Nephron progenitor cell (in vitro differentiated cells): ENCODE measurements around the gene SLC35B2.

Experiments used
- DNase-seq: peaks from one replicate; pipeline ENCODE4 v3.0.0; 2021
- H3K27ac Mint-ChIP-seq: 2 replicates; pipeline ENCODE4 v1.8.0; 2021; ENCODE audit warnings: mild to moderate bottlenecking, moderate library complexity, mixed read lengths
- H3K27me3 Mint-ChIP-seq: 2 replicates; pipeline ENCODE4 v1.8.0; 2021; ENCODE audit warnings: mild to moderate bottlenecking, low read depth, mixed read lengths; ENCODE audit not compliant: poor library complexity
- H3K36me3 Mint-ChIP-seq: 2 replicates; pipeline ENCODE4 v1.8.0; 2021; ENCODE audit warnings: low read depth, mixed read lengths
- H3K4me1 Mint-ChIP-seq: 2 replicates; pipeline ENCODE4 v1.8.0; 2021; ENCODE audit warnings: mixed read lengths
- H3K4me3 Mint-ChIP-seq: 2 replicates; pipeline ENCODE4 v1.8.0; 2021; ENCODE audit warnings: mild to moderate bottlenecking, moderate library complexity, mixed read lengths
- H3K9me3 Mint-ChIP-seq: 2 replicates; pipeline ENCODE4 v1.8.0; 2021; ENCODE audit warnings: mild to moderate bottlenecking, moderate library complexity, mixed read lengths
- TF ChIP-seq, protein P1 (sequence below): fragments of 200-600 bp; sonication (generic); IDR thresholded peaks from 2 replicates; pipeline ENCODE4 v1.5.0; 2021; ENCODE audit warnings: antibody characterized with exemption

SLC35B2 gene

DNA sequence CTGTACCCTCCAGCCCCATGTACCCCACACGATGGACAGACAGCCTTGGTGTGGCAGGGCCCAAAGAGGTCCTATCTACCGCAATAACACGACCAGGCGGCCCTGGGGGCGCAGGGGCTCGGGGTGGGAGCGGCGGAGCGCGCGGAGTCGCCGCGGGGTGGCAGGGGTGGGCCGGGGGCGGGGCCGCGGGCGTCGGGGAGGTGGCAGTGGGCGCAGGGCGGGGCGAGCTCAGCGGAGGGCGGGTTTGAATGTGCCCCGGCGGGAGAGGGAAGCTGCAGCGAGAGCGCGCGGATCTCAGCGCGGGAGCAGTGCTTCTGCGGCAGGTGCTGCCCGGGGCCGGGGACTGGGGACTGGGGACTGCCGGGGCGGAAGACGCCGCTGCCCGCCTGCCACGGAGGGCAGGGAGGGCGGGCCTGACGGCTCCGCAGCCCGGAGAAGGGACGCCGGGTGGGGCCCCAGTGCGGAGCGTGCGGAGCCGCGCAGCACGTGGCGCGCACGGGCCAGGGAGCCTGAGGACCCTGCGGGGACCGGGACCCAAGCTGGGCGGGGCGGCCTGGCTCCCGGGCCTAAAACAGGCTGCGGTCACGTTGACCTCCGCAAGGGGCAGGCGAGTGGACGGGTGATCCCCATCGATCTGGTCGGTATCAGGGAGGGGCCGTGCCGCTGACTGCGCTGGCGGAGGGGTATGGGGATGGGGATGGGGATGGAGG, 33.9 kb downstream of the SLC35B2 start, which contains the start of gene SLC29A1:
Gene SLC29A1 (plus strand): TSS at position 277 of the 710 bp plus-strand sequence. CDS start 3,719 bp downstream, outside the sequence.
- no peaks in the 10 kb centered on the region for H3K36me3 Mint-ChIP-seq
- peaks cover 67% of the 10 kb centered on the region for H3K4me1 Mint-ChIP-seq
- no peaks in the 10 kb centered on the region for H3K27me3 Mint-ChIP-seq
- TF ChIP-seq, protein P1, sequence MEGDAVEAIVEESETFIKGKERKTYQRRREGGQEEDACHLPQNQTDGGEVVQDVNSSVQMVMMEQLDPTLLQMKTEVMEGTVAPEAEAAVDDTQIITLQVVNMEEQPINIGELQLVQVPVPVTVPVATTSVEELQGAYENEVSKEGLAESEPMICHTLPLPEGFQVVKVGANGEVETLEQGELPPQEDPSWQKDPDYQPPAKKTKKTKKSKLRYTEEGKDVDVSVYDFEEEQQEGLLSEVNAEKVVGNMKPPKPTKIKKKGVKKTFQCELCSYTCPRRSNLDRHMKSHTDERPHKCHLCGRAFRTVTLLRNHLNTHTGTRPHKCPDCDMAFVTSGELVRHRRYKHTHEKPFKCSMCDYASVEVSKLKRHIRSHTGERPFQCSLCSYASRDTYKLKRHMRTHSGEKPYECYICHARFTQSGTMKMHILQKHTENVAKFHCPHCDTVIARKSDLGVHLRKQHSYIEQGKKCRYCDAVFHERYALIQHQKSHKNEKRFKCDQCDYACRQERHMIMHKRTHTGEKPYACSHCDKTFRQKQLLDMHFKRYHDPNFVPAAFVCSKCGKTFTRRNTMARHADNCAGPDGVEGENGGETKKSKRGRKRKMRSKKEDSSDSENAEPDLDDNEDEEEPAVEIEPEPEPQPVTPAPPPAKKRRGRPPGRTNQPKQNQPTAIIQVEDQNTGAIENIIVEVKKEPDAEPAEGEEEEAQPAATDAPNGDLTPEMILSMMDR, result peak; percentile 33
- DNase-seq, result peak; percentile 86
- peak within 1 kb of the TSS; percentile 84 for H3K4me3 Mint-ChIP-seq
- H3K9me3 Mint-ChIP-seq, result no peaks in the 10 kb centered on the region
- H3K27ac Mint-ChIP-seq, result no peak within 1 kb of the TSS

DNA sequence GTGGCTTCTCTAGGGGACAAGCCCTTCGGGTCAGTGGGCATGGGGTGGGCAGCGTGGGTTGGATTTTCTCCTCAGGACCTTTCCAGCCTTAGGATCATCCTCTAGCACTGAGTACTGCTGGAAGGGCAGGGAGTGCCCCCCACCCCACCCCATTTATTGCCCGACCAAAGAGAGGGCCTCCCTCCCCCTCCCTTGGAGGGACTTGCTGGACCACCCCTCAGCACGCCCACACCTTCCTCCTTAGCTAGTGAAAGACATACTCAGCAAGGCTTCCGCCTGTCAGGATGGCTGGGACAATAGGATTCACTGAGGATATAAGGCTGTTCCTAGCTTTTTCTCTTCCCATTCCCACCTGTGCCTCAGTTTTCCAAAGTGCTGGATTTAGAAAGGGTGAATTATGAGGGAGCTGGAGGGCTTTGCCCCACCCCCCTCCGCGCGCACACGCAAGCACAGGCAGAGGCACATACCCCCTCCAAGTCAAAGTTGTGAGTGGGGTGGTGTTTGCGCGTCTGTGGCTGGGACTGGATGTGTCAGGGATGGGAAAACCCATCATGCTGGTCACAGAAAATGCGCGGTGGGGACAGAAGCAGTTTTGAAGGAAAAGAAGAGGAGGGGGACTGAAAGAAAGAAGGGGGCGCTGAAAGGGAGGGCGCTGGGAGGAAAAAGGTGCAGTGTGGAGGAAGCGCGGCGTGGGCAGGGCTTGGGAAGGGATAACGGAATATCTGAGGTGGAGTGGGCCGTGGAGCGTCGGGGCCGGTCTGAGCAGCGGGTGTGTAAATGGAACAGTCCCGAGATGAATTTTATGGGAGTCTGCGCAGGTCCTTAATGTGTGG, 34.6 kb downstream of the SLC35B2 start:
- peaks cover 67% of the 10 kb centered on the region for H3K4me1 Mint-ChIP-seq
- TF ChIP-seq, protein P1, result no peak
- no peaks in the 10 kb centered on the region for H3K9me3 Mint-ChIP-seq
- H3K27ac Mint-ChIP-seq, result no peak overlapping the region
- H3K27me3 Mint-ChIP-seq, result no peaks in the 10 kb centered on the region
- peak overlapping the region; percentile 76 for H3K4me3 Mint-ChIP-seq
- H3K36me3 Mint-ChIP-seq, result no peaks in the 10 kb centered on the region
- DNase-seq, result no peak

DNA sequence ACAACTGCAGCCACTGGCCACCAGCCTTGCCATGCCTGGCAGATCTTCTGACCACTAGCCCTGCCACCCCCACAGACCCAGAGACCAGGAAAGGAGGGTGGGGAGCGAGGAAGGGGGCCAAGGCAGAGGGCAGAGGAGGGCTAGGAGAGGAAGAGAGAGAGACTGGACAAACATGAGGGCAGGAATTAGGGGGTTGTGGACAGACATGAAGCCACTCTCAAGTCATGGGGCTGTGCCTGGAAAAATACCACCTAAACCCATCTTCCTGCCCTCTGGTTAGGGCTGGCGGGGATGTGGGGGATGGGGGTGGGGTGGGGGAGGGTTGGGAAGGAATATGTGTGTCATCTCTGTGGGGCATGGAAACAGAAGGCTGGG, 35.4 kb downstream of the SLC35B2 start:
- TF ChIP-seq, protein P1, result no peak
- Mint-ChIP-seq H3K9me3 (no peaks in the 10 kb centered on the region), H3K36me3 (no peaks in the 10 kb centered on the region), H3K27me3 (no peaks in the 10 kb centered on the region), H3K4me1 (peaks cover 67% of the 10 kb centered on the region), H3K4me3 (no peak overlapping the region), H3K27ac (no peak overlapping the region)
- no peak for DNase-seq

DNA sequence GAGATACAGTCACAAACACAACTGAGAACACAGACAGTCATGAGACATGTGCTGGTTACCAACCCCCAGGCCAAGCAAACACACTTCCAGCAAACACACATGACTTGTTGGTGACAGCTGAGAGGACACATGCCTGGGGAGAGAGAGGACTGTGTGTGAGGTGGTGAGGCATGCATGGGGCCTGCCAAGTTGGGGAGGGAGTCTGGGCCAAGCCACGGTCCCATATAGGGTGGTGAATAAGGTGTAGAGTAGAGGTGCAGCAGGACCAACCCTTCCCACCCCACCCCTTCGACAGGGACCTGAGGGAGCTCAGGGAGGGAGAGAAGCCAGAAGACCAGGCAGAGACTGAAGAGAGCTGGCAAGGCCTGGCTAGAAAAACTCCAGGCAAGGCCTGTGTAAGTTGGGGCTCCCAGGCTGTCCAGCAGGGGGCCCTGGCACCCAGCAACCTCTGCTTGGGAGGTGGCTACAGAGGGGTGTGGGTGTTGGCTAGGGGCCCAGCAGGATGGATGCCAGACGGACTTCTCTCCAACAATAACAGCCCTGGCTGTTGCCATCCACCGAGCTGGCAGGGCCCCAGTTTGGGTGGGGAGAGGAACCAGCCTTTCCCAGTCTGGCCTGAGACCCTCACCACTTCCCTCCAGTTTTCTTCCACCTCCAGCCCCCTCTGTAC, 35.9 kb downstream of the SLC35B2 start:
- no peaks in the 10 kb centered on the region for H3K36me3 Mint-ChIP-seq
- H3K4me3 Mint-ChIP-seq, result peak overlapping the region; percentile 69
- TF ChIP-seq, protein P1, result peak; percentile 67
- no peak overlapping the region for H3K27ac Mint-ChIP-seq
- no peaks in the 10 kb centered on the region for H3K9me3 Mint-ChIP-seq
- DNase-seq, result peak; percentile 70
- peaks cover 67% of the 10 kb centered on the region for H3K4me1 Mint-ChIP-seq
- H3K27me3 Mint-ChIP-seq, result peaks cover 3% of the 10 kb centered on the region

DNA sequence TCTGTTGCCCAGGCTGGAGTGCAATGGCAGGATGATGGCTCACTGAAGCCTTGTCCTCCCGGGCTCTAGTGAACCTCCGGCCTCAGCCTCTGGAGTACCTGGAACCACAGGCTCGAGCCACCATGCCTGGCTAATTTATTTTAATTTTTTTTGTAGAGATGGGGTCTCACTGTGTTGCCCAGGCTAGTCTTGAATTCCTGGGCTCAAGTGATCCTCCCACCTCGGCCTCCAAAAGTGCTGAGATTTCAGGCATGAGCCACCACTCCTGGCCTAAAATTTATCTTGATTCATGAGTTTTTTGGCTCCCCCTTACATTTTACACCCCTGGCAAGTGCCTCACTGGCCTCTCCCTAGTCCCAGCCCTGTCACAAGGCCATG, 36.4 kb downstream of the SLC35B2 start:
- no peak for DNase-seq
- H3K9me3 Mint-ChIP-seq, result no peaks in the 10 kb centered on the region
- H3K27me3 Mint-ChIP-seq, result peaks cover 3% of the 10 kb centered on the region
- TF ChIP-seq, protein P1, result no peak
- H3K27ac Mint-ChIP-seq, result no peak overlapping the region
- peaks cover 64% of the 10 kb centered on the region for H3K4me1 Mint-ChIP-seq
- peak overlapping the region; percentile 69 for H3K4me3 Mint-ChIP-seq
- H3K36me3 Mint-ChIP-seq, result no peaks in the 10 kb centered on the region
